OCI-LY3 (cell line): ENCODE measurements around the gene MAGI1.

Experiments used
- EZH2phosphoT487 ChIP-seq: fragments of 200-600 bp; shearing (Covaris generic); IDR thresholded peaks from 2 replicates; pipeline ENCODE4 v1.6.1; 2018; ENCODE audit warnings: antibody characterized with exemption, mixed run types, low read depth
- TF ChIP-seq, protein P1 (sequence below): fragments of 200-600, 300-600 bp; sonication (generic); IDR thresholded peaks from 2 replicates; pipeline ENCODE4 v1.5.1; 2014; ENCODE audit warnings: antibody characterized with exemption, low read length, low read depth

GRCh38 chr3:65814845-65815578 is 223.7 kb downstream of the MAGI1 start:
- TF ChIP-seq, protein P1, sequence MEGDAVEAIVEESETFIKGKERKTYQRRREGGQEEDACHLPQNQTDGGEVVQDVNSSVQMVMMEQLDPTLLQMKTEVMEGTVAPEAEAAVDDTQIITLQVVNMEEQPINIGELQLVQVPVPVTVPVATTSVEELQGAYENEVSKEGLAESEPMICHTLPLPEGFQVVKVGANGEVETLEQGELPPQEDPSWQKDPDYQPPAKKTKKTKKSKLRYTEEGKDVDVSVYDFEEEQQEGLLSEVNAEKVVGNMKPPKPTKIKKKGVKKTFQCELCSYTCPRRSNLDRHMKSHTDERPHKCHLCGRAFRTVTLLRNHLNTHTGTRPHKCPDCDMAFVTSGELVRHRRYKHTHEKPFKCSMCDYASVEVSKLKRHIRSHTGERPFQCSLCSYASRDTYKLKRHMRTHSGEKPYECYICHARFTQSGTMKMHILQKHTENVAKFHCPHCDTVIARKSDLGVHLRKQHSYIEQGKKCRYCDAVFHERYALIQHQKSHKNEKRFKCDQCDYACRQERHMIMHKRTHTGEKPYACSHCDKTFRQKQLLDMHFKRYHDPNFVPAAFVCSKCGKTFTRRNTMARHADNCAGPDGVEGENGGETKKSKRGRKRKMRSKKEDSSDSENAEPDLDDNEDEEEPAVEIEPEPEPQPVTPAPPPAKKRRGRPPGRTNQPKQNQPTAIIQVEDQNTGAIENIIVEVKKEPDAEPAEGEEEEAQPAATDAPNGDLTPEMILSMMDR: no peak
- no peak for TF ChIP-seq EZH2phosphoT487
